ENCODE data around the gene ANTXR1.

DNA sequence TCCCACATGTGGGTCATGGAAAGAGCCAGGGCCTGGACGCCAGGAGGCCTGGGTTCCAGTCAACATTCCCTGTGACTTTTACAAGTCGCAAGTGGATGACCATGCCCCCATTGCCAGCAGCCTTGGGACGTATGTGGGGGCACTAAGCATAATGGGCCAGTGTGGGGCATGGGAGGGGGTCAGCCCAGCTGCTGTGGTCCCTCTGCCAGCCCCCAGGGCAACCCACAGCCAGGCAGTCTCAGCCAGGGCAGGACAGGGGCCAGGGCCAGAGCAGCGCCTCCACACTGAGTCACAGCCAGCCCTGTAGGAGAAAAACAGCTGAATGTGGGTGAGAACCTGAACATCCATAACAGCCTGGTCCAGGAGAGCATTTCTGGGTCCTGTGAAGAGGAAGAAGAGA lies 200.8 kb downstream of the ANTXR1 start:
- TF ChIP-seq, protein P1, sequence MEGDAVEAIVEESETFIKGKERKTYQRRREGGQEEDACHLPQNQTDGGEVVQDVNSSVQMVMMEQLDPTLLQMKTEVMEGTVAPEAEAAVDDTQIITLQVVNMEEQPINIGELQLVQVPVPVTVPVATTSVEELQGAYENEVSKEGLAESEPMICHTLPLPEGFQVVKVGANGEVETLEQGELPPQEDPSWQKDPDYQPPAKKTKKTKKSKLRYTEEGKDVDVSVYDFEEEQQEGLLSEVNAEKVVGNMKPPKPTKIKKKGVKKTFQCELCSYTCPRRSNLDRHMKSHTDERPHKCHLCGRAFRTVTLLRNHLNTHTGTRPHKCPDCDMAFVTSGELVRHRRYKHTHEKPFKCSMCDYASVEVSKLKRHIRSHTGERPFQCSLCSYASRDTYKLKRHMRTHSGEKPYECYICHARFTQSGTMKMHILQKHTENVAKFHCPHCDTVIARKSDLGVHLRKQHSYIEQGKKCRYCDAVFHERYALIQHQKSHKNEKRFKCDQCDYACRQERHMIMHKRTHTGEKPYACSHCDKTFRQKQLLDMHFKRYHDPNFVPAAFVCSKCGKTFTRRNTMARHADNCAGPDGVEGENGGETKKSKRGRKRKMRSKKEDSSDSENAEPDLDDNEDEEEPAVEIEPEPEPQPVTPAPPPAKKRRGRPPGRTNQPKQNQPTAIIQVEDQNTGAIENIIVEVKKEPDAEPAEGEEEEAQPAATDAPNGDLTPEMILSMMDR (optimal IDR thresholded peaks at IDR 0.05 in 1 of 3, IDR thresholded peaks at IDR 0.05 in 1 of 3, conservative IDR thresholded peaks at IDR 0.05 in 1 of 3; ENCODE audit: extremely low read depth in 1 of 3, insufficient read depth in 2 of 3, low read length in 3 of 3) = no peak
- TF ChIP-seq EZH2 (IDR thresholded peaks at IDR 0.05; ENCODE audit: low read length) = no peak

Measured in keratinocyte (primary cell).